Effector memory CD4-positive, alpha-beta T cell (primary cell): Measurements from ENCODE around the gene SLCO3A1.

Source experiments
- DNase-seq, 3 donors: peaks; one replicate each; pipeline ENCODE4 v3.0.0-alpha.2; 2020
- H3K27ac ChIP-seq: 2 replicates; pipeline ENCODE4 v1.7.0; 2013; ENCODE audit warnings: mild to moderate bottlenecking, low read length, moderate library complexity; ENCODE audit not compliant: insufficient read depth, poor library complexity, severe bottlenecking
- H3K27me3 ChIP-seq: replicated peaks from 2 replicates; pipeline ENCODE4 v1.7.0; 2013; ENCODE audit warnings: mild to moderate bottlenecking, low read length; ENCODE audit not compliant: insufficient read depth, control insufficient read depth, poor library complexity, severe bottlenecking
- H3K36me3 ChIP-seq: 2 replicates; pipeline ENCODE4 v1.7.0; 2013; ENCODE audit warnings: mild to moderate bottlenecking, low read length, moderate library complexity; ENCODE audit not compliant: control insufficient read depth, insufficient read depth
- H3K4me1 ChIP-seq: 2 replicates; pipeline ENCODE4 v1.7.0; 2013; ENCODE audit warnings: low read length, mild to moderate bottlenecking; ENCODE audit not compliant: control insufficient read depth, insufficient read depth, poor library complexity, severe bottlenecking
- H3K4me3 ChIP-seq: 2 replicates; pipeline ENCODE4 v1.7.0; 2013; ENCODE audit warnings: low read length, low read depth, mild to moderate bottlenecking; ENCODE audit not compliant: insufficient read depth, poor library complexity, severe bottlenecking
- H3K9me3 ChIP-seq: 2 replicates; pipeline ENCODE4 v1.7.0; 2013; ENCODE audit warnings: mild to moderate bottlenecking, low read length, moderate library complexity; ENCODE audit not compliant: control insufficient read depth

SLCO3A1 gene

GRCh38 chr15:92020207-92020606, 166.7 kb downstream of the SLCO3A1 start:
- no peak for DNase-seq
- H3K27me3 ChIP-seq: no peaks in the 10 kb centered on the region
- H3K27ac ChIP-seq: no peak overlapping the region
- no peaks in the 10 kb centered on the region for H3K9me3 ChIP-seq
- no peak overlapping the region for H3K4me3 ChIP-seq
- H3K36me3 ChIP-seq: no peaks in the 10 kb centered on the region
- H3K4me1 ChIP-seq: no peaks in the 10 kb centered on the region

GRCh38 chr15:92020804-92021203, 167.3 kb downstream of the SLCO3A1 start:
- Histone ChIP-seq H3K9me3 (no peaks in the 10 kb centered on the region), H3K27me3 (no peaks in the 10 kb centered on the region), H3K36me3 (no peaks in the 10 kb centered on the region), H3K4me1 (no peaks in the 10 kb centered on the region), H3K4me3 (no peak overlapping the region), H3K27ac (no peak overlapping the region)
- DNase-seq: no peak

DNA sequence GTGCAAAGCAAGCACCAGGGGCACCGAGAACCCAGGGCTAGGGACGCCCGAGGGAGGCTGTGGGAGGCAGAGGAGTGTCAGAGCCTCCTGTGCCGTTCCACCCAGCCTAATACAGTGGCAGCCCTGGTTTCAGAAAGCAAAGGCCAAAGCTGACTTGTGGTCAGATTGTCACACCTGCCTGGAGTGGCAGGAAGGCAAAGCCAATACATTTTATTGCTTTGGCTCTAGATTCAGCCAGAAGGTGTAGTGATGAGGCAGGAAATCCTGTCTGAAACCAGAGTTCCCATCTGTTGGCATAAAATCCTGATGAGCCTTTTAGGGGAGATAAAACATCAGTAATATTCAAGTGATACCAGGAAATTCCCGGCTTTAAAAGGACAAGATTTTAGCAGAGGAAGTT, 168.3 kb downstream of the SLCO3A1 start:
- H3K27me3 ChIP-seq: no peaks in the 10 kb centered on the region
- H3K36me3 ChIP-seq: peaks cover 2% of the 10 kb centered on the region
- H3K4me3 ChIP-seq: no peak overlapping the region
- DNase-seq: no peak
- no peaks in the 10 kb centered on the region for H3K4me1 ChIP-seq
- H3K9me3 ChIP-seq: no peaks in the 10 kb centered on the region
- no peak overlapping the region for H3K27ac ChIP-seq

- Histone ChIP-seq H3K36me3 (peaks cover 2% of the 10 kb centered on the region), H3K9me3 (no peaks in the 10 kb centered on the region), H3K4me1 (no peaks in the 10 kb centered on the region), H3K27ac (no peak overlapping the region), H3K27me3 (no peaks in the 10 kb centered on the region), H3K4me3 (no peak overlapping the region)
- DNase-seq: no peak
Measured at GRCh38 chr15:92023965-92024364, 170.5 kb downstream of the SLCO3A1 start.

DNA sequence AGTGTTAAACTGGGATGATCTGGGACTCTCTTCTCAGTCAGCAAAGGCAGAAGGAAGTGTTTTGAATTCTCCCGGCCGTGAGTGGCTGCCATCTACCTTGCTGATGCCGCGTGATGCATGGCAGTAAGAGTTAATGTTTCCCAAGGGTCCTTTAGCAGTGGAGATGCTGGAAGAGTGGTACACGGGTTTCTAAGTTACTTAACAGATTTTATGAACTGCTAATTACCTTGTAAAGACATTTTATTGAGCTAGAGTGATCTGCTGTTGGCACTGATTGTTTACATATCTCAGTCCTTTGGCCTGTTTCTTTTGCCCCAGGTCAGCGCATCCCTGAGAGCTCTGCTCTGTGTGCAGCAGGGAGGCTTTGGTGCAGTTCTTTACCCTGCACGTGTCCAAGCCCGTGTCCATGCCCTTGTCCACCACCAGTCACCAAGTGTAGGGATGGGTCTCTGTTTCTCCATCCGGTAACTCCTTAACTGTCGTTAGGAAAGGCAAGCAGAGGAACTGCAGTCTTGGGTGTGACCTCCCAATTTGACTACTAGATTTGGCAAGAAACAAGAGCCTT, 172.3 kb downstream of the SLCO3A1 start:
- Histone ChIP-seq H3K9me3 (no peaks in the 10 kb centered on the region), H3K27me3 (no peaks in the 10 kb centered on the region), H3K4me1 (no peaks in the 10 kb centered on the region), H3K4me3 (no peak overlapping the region), H3K36me3 (peaks cover 2% of the 10 kb centered on the region), H3K27ac (no peak overlapping the region)
- DNase-seq: no peak

- Histone ChIP-seq H3K4me3 (no peak overlapping the region), H3K36me3 (peaks cover 2% of the 10 kb centered on the region), H3K27me3 (no peaks in the 10 kb centered on the region), H3K4me1 (no peaks in the 10 kb centered on the region), H3K9me3 (no peaks in the 10 kb centered on the region), H3K27ac (no peak overlapping the region)
- no peak for DNase-seq
Measured at GRCh38 chr15:92028389-92028724, 174.8 kb downstream of the SLCO3A1 start.

GRCh38 chr15:92029767-92030166, 176.3 kb downstream of the SLCO3A1 start:
- Histone ChIP-seq H3K4me3 (no peak overlapping the region), H3K4me1 (no peaks in the 10 kb centered on the region), H3K27me3 (no peaks in the 10 kb centered on the region), H3K27ac (no peak overlapping the region), H3K36me3 (peaks cover 2% of the 10 kb centered on the region), H3K9me3 (no peaks in the 10 kb centered on the region)
- DNase-seq: no peak

- DNase-seq: no peak
- Histone ChIP-seq H3K4me3 (no peak overlapping the region), H3K4me1 (no peaks in the 10 kb centered on the region), H3K36me3 (no peaks in the 10 kb centered on the region), H3K9me3 (no peaks in the 10 kb centered on the region), H3K27me3 (no peaks in the 10 kb centered on the region), H3K27ac (no peak overlapping the region)
Measured at GRCh38 chr15:92033314-92033713, 179.8 kb downstream of the SLCO3A1 start.

DNA sequence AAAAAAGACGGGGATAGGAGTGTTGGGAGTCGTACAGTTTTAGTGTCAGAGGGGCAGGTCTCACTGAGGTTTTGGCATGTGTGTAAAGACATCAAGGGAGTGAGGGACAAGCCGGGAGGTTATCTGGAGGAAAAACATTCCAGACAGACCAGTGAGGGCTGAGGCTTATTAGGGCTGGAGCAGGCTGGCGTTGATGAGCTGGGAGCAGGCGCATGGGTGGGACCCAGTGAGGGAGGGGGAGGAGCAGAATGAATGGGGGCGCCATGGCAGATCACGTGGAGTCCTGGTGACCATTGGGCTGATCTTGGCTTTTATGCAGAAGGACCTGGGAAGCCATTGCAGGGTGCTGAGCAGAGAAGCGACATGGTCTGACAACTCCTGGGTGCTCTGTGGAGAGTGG, 180.2 kb downstream of the SLCO3A1 start:
- Histone ChIP-seq H3K27me3 (no peaks in the 10 kb centered on the region), H3K9me3 (no peaks in the 10 kb centered on the region), H3K4me3 (no peak overlapping the region), H3K4me1 (no peaks in the 10 kb centered on the region), H3K27ac (no peak overlapping the region), H3K36me3 (no peaks in the 10 kb centered on the region)
- no peak for DNase-seq

GRCh38 chr15:92034227-92034626, 180.7 kb downstream of the SLCO3A1 start:
- H3K4me1 ChIP-seq: no peaks in the 10 kb centered on the region
- H3K27ac ChIP-seq: no peak overlapping the region
- no peaks in the 10 kb centered on the region for H3K9me3 ChIP-seq
- H3K36me3 ChIP-seq: no peaks in the 10 kb centered on the region
- DNase-seq: no peak
- no peaks in the 10 kb centered on the region for H3K27me3 ChIP-seq
- H3K4me3 ChIP-seq: no peak overlapping the region

DNA sequence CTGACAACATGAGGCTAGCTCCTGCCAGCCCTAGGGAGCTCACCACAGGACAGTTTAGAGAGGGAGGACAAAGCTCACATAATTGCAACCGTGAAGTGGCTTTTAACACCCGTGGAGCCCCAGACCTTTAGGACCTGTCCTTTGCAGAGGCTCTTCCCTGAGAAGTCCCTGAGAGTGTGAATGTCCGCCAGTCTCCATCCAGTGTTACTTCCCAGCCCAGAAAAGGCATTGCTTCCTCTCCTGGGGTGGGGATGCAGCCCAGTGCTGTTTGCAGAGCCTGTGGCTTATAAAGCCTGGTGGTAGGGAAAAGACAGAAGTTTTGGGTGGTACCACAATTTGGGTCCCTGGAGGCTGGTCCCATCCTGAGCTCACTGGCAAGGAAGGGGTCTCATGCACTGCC, 182.0 kb downstream of the SLCO3A1 start:
- Histone ChIP-seq H3K9me3 (no peaks in the 10 kb centered on the region), H3K4me3 (no peak overlapping the region), H3K27ac (no peak overlapping the region), H3K4me1 (no peaks in the 10 kb centered on the region), H3K27me3 (no peaks in the 10 kb centered on the region), H3K36me3 (no peaks in the 10 kb centered on the region)
- no peak for DNase-seq
